Left kidney (tissue), 2 donors: ENCODE results near the gene TFCP2L1. TPM values are rescaled to one million over a fixed set of nuclear protein-coding genes. Genes with fewer than 3 reads are reported as not detected.

ENCODE experiments used
- DNase-seq: peaks from one replicate; pipeline ENCODE4 v3.0.0-alpha.2; 2013
- polyA plus RNA-seq: library from polyadenylated mRNA; unstranded; fragments of 120-200 nt; gene quantifications from one replicate; pipeline ENCODE4 v1.2.1, GENCODE V29; 2013; ENCODE audit not compliant: insufficient read length

Gene TFCP2L1
- polyA plus RNA-seq, 1 donor, result 68.0 TPM

- DNase-seq, result no peak
These were observed 12.3 kb upstream of the TFCP2L1 start for GRCh38 chr2:121297217-121297830.

- DNase-seq, result no peak
These were observed 11.1 kb upstream of the TFCP2L1 start for GRCh38 chr2:121295911-121296650.

GRCh38 chr2:121294881-121295840 is 10.2 kb upstream of the TFCP2L1 start:
- no peak for DNase-seq

- no peak for DNase-seq
These were observed 8.7 kb upstream of the TFCP2L1 start for GRCh38 chr2:121293450-121294325.

GRCh38 chr2:121291251-121291580 is 6.2 kb upstream of the TFCP2L1 start:
- no peak for DNase-seq

- DNase-seq, result no peak
These were observed 4.3 kb upstream of the TFCP2L1 start for GRCh38 chr2:121289271-121289670.

GRCh38 chr2:121288454-121289231 is 3.6 kb upstream of the TFCP2L1 start:
- no peak for DNase-seq

- no peak for DNase-seq
These were observed 3.0 kb upstream of the TFCP2L1 start for GRCh38 chr2:121287956-121288355.

GRCh38 chr2:121287146-121287798 is 2.3 kb upstream of the TFCP2L1 start:
- DNase-seq, result no peak

GRCh38 chr2:121286506-121286905 is 1.5 kb upstream of the TFCP2L1 start:
- DNase-seq, result no peak

- no peak for DNase-seq
These were observed 924 bp upstream of the TFCP2L1 start for GRCh38 chr2:121285926-121286325.

GRCh38 chr2:121283670-121284462 is 1.1 kb downstream of the TFCP2L1 start:
- no peak for DNase-seq

- no peak for DNase-seq
These were observed 2.1 kb downstream of the TFCP2L1 start for GRCh38 chr2:121282800-121283385.

GRCh38 chr2:121281694-121282093 is 3.3 kb downstream of the TFCP2L1 start:
- no peak for DNase-seq

GRCh38 chr2:121281107-121281506 is 3.9 kb downstream of the TFCP2L1 start:
- DNase-seq, result no peak

GRCh38 chr2:121279476-121280220 is 5.4 kb downstream of the TFCP2L1 start:
- no peak for DNase-seq

- no peak for DNase-seq
These were observed 8.7 kb downstream of the TFCP2L1 start for GRCh38 chr2:121276341-121276740.

GRCh38 chr2:121273116-121273515 is 11.9 kb downstream of the TFCP2L1 start:
- no peak for DNase-seq
